Bronchial epithelial cell (primary cell): Measurements from ENCODE around the gene GLB1L3. TPM values are rescaled to one million over a fixed set of nuclear protein-coding genes. Genes with fewer than 3 reads are reported as not detected.
A peak's percentile ranks its signal among the peaks of the same experiment; 100 is the strongest.
"Not testable (repeated sequence)": the region's sequence is repeated elsewhere in the genome, so short reads cannot be mapped to it uniquely, and the experiment has no call there.

Experiments used
- DNase-seq: peaks from one replicate; pipeline ENCODE4 v3.0.0-alpha.2; 2010; ENCODE audit warnings: low read depth
- FAIRE-seq: peaks from 2 replicates; lab custom pipeline; 2011; peaks lifted over from hg19 to GRCh38; lab: Jason Lieb, UNC
- H3K27me3 ChIP-seq: 2 replicates; pipeline ENCODE4 v1.5.1; 2011; ENCODE audit warnings: low read length; ENCODE audit not compliant: control insufficient read depth, insufficient read depth
- H3K36me3 ChIP-seq: 2 replicates; pipeline ENCODE4 v1.5.1; 2011; ENCODE audit warnings: low read length; ENCODE audit not compliant: control insufficient read depth, insufficient read depth
- H3K4me3 ChIP-seq: 2 replicates; pipeline ENCODE4 v1.5.1; 2011; ENCODE audit warnings: mild to moderate bottlenecking, low read depth, low read length, control low read depth
- CTCF ChIP-seq: IDR thresholded peaks from 2 replicates; pipeline ENCODE4 v1.5.1; 2011; ENCODE audit warnings: mild to moderate bottlenecking, moderate library complexity, low read length, control low read depth, inconsistent platforms; ENCODE audit not compliant: insufficient read depth, severe bottlenecking
- total RNA-seq: library from RNA; depleted of rRNA; stranded (reverse); fragments of >200 nt; gene quantifications from 2 replicates; pipeline ENCODE4 v1.2.1, GENCODE V29; 2014

Gene GLB1L3
- total RNA-seq, 1 donor from 2014 or later: 2.1 TPM

- Histone ChIP-seq H3K27me3 (no peaks in the 10 kb centered on the region), H3K4me3 (no peak overlapping the region), H3K36me3 (no peaks in the 10 kb centered on the region)
- no peak for DNase-seq
- FAIRE-seq: no peak
- no peak for TF ChIP-seq CTCF
These were observed 2.2 kb downstream of the GLB1L3 start for GRCh38 chr11:134278356-134278755.

GRCh38 chr11:134281635-134282034 is 5.5 kb downstream of the GLB1L3 start:
- not testable (repeated sequence) for H3K4me3 ChIP-seq, H3K36me3 ChIP-seq, H3K27me3 ChIP-seq, FAIRE-seq, DNase-seq

GRCh38 chr11:134282121-134283045 is 6.2 kb downstream of the GLB1L3 start:
- Histone ChIP-seq H3K36me3 (no peaks in the 10 kb centered on the region), H3K4me3 (no peak overlapping the region), H3K27me3 (no peaks in the 10 kb centered on the region)
- TF ChIP-seq CTCF: no peak
- FAIRE-seq (no peak), DNase-seq (peak; percentile 14)

- TF ChIP-seq CTCF: no peak
- H3K36me3 ChIP-seq: no peaks in the 10 kb centered on the region
- H3K4me3 ChIP-seq: no peak overlapping the region
- no peak for DNase-seq
- peak; percentile 28 for FAIRE-seq
- H3K27me3 ChIP-seq: no peaks in the 10 kb centered on the region
These were observed 7.5 kb downstream of the GLB1L3 start for GRCh38 chr11:134283461-134284230.

- not testable (repeated sequence) for H3K27me3 ChIP-seq, FAIRE-seq, H3K4me3 ChIP-seq, H3K36me3 ChIP-seq, DNase-seq
These were observed 8.2 kb downstream of the GLB1L3 start for GRCh38 chr11:134284349-134284748.

GRCh38 chr11:134287561-134287960 is 11.4 kb downstream of the GLB1L3 start:
- no peaks in the 10 kb centered on the region for H3K36me3 ChIP-seq
- no peaks in the 10 kb centered on the region for H3K27me3 ChIP-seq
- no peak for TF ChIP-seq CTCF
- FAIRE-seq (no peak), DNase-seq (no peak)
- H3K4me3 ChIP-seq: no peak overlapping the region
